Stimulated activated CD8-positive, alpha-beta memory T cell treated with anti-CD3 and anti-CD28 coated beads, Interleukin-2, amount 100 ng/mL, for 48 hours (primary cell): ENCODE results near the gene CYTH4.
"Not testable (repeated sequence)": the region's sequence is repeated elsewhere in the genome, so short reads cannot be mapped to it uniquely, and the experiment has no call there.

ENCODE experiments used
- DNase-seq, 2 donors: peaks; one replicate each; pipeline ENCODE4 v3.0.0-alpha.2; 2020; ENCODE audit warnings: low read depth in 2 of 2

The CYTH4 gene

GRCh38 chr22:37328538-37329237, 46.4 kb downstream of the CYTH4 start:
- not testable (repeated sequence) for DNase-seq

GRCh38 chr22:37329238-37330140, 47.2 kb downstream of the CYTH4 start:
- no peak for DNase-seq

- peak in 1 of 2 donors; percentile 42 for DNase-seq
These were observed 48.1 kb downstream of the CYTH4 start for GRCh38 chr22:37330200-37331033.

- DNase-seq = no peak
These were observed 48.7 kb downstream of the CYTH4 start for GRCh38 chr22:37331034-37331428.

- DNase-seq = no peak
These were observed 49.7 kb downstream of the CYTH4 start for GRCh38 chr22:37331856-37332536.

GRCh38 chr22:37333724-37334460, 51.6 kb downstream of the CYTH4 start:
- DNase-seq = no peak

- no peak for DNase-seq
These were observed 52.2 kb downstream of the CYTH4 start for GRCh38 chr22:37334461-37334858.

GRCh38 chr22:37334859-37335805, 52.8 kb downstream of the CYTH4 start:
- DNase-seq = no peak

GRCh38 chr22:37335806-37336199, 53.5 kb downstream of the CYTH4 start:
- no peak for DNase-seq

GRCh38 chr22:37336579-37336978, 54.3 kb downstream of the CYTH4 start:
- no peak for DNase-seq

- DNase-seq = no peak
These were observed 55.1 kb downstream of the CYTH4 start for GRCh38 chr22:37337204-37337943.

- no peak for DNase-seq
These were observed 56.4 kb downstream of the CYTH4 start for GRCh38 chr22:37338539-37339246.

GRCh38 chr22:37340331-37341262, 58.3 kb downstream of the CYTH4 start:
- no peak for DNase-seq

GRCh38 chr22:37342065-37342464, 59.8 kb downstream of the CYTH4 start:
- no peak for DNase-seq

GRCh38 chr22:37343348-37343747, 61.0 kb downstream of the CYTH4 start:
- no peak for DNase-seq

GRCh38 chr22:37343863-37344734, 61.8 kb downstream of the CYTH4 start:
- DNase-seq = no peak
